AG09309 (cell line): ENCODE data around the gene MCTP1.

Source experiments
- DNase-seq: peaks from one replicate; pipeline ENCODE4 v3.0.0-alpha.2; 2010; ENCODE audit warnings: low read depth
- H3K4me3 ChIP-seq: 2 replicates; pipeline ENCODE4 v1.5.1; 2011; ENCODE audit warnings: mild to moderate bottlenecking, low read depth, low read length, moderate library complexity; ENCODE audit not compliant: control insufficient read depth
- TF ChIP-seq, protein P1 (sequence below): IDR thresholded peaks from 2 replicates; pipeline ENCODE4 v1.5.1; 2011; ENCODE audit warnings: mild to moderate bottlenecking, low read depth, low read length, inconsistent platforms; ENCODE audit not compliant: insufficient read depth, control insufficient read depth; ENCODE audit errors: missing control alignments

Gene MCTP1

DNA sequence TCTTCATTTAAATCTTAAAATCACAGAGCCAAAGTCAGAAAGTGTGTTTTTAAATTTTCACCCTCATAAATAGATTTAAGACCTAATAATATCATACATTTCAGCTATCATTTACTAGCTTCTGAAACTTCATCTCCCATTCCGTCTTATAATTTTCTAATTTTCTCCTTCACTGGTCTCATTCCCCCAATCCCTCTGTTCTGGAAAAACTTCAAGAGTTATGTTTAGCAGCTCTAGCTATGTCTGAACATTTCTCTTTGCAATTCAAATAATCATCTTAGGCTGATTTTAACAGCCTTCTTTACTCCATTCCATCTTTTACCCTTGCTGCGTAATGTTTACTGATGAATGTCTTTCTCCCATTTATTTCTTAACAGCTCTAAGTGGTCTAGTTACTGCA lies 474.0 kb downstream of the MCTP1 start:
- no peak for DNase-seq

DNA sequence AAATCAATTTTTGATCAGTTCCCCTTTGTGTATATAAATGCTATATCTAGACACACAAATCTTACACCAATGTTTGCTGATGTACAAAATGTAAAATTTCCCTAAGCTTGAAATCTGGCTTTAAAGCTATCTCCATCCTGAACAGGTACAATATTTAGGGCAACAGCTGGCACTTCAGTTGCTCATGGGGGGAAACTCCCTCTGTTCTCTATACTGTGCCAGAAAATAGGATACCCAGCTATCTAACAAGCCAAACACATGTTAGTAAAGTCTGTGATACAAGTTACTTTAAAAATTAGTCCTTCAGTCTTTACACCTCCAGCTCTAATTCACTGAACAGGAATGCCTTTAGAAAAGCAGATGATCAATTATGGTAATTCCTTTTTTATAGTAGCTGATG lies 474.6 kb downstream of the MCTP1 start:
- H3K4me3 ChIP-seq: no peak overlapping the region
- TF ChIP-seq, protein P1, sequence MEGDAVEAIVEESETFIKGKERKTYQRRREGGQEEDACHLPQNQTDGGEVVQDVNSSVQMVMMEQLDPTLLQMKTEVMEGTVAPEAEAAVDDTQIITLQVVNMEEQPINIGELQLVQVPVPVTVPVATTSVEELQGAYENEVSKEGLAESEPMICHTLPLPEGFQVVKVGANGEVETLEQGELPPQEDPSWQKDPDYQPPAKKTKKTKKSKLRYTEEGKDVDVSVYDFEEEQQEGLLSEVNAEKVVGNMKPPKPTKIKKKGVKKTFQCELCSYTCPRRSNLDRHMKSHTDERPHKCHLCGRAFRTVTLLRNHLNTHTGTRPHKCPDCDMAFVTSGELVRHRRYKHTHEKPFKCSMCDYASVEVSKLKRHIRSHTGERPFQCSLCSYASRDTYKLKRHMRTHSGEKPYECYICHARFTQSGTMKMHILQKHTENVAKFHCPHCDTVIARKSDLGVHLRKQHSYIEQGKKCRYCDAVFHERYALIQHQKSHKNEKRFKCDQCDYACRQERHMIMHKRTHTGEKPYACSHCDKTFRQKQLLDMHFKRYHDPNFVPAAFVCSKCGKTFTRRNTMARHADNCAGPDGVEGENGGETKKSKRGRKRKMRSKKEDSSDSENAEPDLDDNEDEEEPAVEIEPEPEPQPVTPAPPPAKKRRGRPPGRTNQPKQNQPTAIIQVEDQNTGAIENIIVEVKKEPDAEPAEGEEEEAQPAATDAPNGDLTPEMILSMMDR: no peak
- DNase-seq: no peak

More for the DNA sequence above, 474.0 kb downstream of the MCTP1 start:
- TF ChIP-seq, protein P1: no peak
- no peak overlapping the region for H3K4me3 ChIP-seq

DNA sequence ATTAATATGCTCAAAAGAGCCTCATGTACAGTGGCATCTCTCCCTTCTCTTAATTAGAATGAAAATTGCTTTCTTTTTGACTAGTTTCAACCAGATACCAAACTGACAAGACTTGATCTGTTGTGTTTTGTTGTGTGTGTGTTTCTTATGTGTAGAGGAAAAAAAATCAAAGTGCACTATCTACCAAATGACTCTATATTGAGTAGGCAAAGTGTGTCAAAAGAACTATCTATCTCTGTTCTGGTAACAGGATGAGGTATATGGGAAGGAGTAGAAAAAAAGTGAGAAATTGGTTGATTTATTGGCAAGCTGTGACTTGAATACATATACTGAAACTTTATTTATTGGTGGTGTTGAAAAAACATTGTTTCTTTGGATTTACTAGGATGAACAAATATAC lies 476.4 kb downstream of the MCTP1 start:
- no peak overlapping the region for H3K4me3 ChIP-seq
- TF ChIP-seq, protein P1: no peak
- DNase-seq: no peak

DNA sequence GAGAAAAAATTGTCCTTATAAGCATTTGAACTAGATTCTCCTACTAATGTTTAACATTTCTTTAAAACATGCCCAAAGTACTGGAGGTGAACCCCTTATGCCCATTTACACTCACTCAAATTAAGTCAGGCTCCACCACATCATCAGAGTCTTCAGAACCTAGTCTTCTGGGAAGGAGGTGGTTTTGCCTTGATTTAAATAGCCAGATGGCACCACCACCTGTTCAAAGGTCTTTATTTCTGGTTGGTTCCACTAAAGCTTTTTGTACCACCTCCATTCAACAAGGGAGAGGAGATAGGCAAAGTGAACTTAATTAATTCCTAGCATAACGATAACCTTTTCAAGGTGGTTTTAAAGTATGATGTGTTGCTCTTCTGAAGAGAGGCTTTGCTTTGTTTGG lies 476.9 kb downstream of the MCTP1 start:
- TF ChIP-seq, protein P1: no peak
- H3K4me3 ChIP-seq: no peak overlapping the region
- DNase-seq: no peak

DNA sequence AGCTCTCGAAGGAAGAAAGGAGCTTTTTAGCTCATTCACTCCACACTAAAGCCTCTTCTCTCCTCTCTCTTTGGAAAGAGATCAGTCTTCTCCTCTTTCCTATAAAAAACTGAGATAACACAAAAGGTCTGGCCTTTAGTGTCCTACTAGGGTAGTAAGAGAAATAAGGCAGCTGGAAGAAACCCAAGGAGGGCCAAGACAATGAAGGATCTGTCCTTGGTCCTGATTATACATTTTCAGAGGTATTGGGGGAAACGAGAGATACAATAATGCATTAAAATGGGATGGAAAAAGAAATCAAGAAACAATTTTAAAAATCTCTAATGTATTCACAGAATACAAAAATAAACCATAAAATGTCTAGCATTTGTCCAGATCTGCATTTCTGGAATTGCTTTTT lies 482.4 kb downstream of the MCTP1 start:
- no peak overlapping the region for H3K4me3 ChIP-seq
- no peak for DNase-seq
- TF ChIP-seq, protein P1: no peak

DNA sequence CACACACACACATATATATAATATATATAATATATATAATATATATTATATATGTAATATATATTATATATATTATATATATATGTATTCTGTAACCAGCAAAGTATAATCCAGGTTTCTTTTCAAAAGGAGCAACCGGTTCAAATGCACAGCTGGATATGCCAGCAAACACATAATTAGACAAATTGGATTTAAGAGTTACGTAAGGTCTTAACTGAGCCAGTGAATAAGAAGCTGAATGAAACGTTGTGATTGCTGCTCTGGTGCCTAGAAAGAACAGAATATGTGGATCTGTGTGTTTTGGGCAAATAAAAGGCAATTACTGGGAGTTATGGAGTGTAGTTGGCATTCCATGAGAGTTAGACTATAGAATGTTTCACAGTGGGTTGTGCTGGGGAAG lies 488.3 kb downstream of the MCTP1 start:
- no peak overlapping the region for H3K4me3 ChIP-seq
- TF ChIP-seq, protein P1: no peak
- no peak for DNase-seq

DNA sequence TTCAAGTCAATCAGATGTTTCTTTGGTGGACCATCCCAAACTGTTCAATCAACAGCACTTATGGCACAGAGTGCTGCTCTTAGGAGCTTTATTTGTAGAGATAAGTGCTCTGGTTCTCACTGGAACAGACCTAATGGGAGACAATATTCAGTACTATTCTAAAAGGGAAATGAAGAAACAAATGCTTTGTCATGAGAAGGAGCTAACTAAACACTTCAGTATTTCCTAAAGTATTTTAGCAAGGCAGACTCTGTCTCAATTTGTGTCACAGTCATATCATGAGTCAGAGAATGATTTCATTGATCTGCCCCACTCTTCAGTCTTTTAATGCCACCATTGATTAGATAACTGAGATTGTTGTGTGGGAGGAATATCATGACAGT lies 491.1 kb downstream of the MCTP1 start:
- TF ChIP-seq, protein P1: no peak
- no peak overlapping the region for H3K4me3 ChIP-seq
- no peak for DNase-seq
